GM19468 (cell line): Measurements from ENCODE around the gene PRPF19.
A peak's percentile ranks its signal among the peaks of the same experiment; 100 is the strongest.
"Not testable (repeated sequence)": the region's sequence is repeated elsewhere in the genome, so short reads cannot be mapped to it uniquely, and the experiment has no call there.

Source experiments
- ATAC-seq: cut with Tn5 transposase; IDR thresholded peaks from one replicate; pipeline ENCODE4 v1.9.1; 2021; ENCODE audit warnings: mild to moderate bottlenecking, moderate library complexity, moderate number of reproducible peaks; ENCODE audit not compliant: unreplicated experiment; ENCODE audit errors: extremely low read depth

The PRPF19 gene

GRCh38 chr11:60912223-60912850 lies 6.0 kb upstream of the PRPF19 start:
- ATAC-seq, result no peak

DNA sequence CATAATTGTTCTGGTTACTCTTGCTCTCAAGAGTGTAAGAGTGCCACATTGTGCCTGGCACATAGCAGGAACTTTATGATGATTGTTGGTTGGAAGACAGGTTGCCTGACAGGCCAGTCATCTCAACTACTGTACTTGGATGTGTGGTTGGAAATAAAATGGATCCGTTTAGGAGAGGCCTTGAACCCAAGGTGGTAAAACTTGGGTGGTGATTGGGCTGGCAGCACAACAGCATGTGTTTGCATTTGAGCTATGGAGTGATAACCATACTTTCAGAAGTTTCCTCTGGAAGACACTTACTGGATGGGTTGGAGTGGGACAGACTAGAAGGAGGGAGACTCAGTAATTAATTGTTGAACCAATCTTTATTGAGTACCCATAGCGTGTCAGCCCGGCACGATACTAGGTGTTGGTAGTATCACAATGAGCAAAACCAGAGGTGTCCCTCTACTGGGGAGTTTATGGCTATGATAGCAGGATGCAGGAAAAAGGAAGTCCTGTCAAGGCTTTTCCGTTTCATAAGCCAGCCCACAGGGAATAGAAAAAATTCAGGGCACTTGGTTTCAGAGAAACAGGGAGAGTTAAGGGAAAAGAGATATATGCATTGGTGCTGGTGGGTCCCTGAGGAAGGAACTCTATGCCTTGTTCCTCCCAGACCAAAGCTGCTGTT lies 4.5 kb upstream of the PRPF19 start:
- ATAC-seq, result no peak

- ATAC-seq, result peak; percentile 37
Observed at GRCh38 chr11:60910281-60910687, 3.9 kb upstream of the PRPF19 start.

DNA sequence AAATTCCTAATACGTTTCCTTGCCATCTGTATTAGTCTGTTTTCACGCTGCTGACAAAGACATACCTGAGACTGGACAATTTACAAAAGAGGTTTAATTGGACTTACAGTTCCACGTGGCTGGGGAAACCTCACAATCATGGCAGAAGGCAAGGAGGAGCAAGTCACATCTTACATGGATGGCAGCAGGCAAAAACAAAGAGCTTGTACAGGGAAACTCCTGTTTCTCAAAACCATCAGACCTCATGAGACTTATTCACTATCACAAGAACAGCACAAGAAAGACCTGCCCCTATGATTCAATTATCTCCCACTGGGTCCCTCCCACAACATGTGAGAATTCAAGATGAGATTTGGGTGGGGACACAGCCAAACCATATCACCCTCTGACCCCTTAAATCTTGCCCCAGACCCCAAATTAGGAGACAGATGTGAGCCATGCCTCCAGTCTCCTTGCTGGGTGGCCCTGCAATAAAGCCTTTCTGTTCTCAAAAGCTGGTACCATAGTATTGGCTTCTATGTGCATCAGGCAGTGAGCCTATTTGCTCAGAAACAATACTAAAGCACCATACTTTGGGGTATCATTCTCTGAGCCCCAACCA lies 3.4 kb upstream of the PRPF19 start:
- not testable (repeated sequence) for ATAC-seq

GRCh38 chr11:60908803-60909202 lies 2.4 kb upstream of the PRPF19 start:
- ATAC-seq, result no peak

- no peak for ATAC-seq
Observed at GRCh38 chr11:60905551-60906113, 753 bp downstream of the PRPF19 start.

DNA sequence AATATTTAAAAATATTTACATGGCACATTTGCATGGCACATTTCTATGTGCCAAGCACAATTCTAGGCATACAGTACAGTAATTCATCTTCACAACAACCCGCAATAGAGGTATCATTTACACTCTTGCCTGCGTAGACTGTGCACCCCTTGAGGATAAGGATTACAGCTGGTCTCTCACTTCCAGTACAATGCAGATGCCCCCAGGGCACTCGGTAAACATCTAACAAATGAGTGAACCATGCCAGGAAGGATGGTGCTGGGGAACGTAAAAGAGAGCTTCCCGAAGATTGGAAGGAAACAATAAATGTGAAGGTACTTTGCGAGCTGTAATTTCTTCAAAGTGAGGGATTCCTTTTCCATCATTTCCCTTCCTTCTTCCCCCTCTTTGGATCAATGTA lies 1.3 kb downstream of the PRPF19 start:
- ATAC-seq, result no peak

DNA sequence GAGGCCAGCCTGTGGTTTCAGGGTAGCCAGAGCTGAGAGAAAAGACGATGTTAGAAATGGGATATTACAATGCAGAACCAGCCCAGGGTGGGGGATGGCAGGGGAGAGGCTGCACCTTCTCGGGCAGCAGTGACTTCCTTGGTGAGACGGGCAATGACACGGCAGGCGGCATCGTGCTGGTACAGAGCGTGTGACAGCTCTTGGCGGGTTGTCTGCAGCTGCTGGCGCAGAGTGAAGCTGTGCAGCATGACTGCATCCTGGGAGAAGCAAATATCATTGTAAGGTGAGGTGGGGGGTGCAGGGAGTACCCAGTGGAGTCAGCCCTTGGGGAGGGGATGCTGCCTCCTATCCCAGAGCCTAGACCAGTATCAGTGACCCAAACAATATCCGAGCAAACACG lies 3.8 kb downstream of the PRPF19 start:
- ATAC-seq, result no peak

DNA sequence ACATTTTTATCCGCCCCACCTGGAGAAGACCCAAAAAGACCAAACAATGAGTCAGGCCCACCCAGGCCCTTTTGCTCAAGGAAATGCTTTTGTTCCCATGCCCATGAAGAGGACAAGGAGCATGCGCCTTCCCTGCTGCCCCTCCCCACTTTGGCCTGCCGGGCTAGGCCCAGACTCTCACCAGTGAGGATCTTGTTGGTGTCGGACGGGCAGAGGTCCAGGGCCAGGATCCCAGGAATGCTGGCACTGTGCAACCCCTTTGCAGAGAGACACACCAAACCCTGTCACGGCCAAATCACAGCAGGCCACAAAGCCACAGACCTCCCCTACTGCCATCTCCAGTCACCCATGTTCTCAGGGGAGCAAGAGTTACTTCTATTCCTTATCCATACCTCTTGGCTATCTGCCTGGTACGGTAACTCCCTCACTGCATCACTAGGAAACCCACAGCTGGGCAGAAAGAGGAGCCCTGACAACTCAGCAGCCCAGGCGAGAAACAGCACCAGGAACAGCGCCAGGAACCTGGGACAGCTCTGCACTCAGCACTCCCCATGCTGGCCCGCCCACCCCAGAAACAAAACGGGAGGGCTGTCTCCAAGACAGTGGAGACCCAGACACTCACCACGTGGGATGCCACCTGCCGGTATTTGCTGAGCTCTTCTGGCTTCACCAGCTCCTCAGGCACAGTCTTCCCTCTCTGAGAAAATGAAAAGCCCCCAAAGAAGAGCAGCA lies 5.5 kb downstream of the PRPF19 start:
- ATAC-seq, result no peak

DNA sequence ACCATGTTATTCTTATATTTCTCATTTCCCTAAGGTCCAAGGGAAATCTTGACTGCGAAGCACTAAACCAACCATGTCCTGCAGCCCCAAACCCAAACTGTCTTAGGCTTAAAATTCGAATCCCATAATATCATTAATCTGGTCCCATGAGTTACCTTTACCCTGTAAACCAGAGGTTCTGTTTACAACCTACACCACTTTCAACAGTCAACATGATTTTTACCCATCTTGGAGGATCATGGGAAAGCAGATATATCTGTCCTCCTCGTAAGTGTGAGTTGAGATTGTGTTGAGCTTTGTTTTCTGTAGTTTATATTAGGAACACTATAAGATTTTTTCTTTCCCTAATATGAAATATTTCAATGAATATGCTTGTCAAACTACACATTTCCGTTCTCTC lies 6.4 kb downstream of the PRPF19 start:
- ATAC-seq, result no peak

GRCh38 chr11:60899046-60899936 lies 7.1 kb downstream of the PRPF19 start:
- ATAC-seq, result no peak

- ATAC-seq, result no peak
Observed at GRCh38 chr11:60897496-60897895, 8.9 kb downstream of the PRPF19 start.

DNA sequence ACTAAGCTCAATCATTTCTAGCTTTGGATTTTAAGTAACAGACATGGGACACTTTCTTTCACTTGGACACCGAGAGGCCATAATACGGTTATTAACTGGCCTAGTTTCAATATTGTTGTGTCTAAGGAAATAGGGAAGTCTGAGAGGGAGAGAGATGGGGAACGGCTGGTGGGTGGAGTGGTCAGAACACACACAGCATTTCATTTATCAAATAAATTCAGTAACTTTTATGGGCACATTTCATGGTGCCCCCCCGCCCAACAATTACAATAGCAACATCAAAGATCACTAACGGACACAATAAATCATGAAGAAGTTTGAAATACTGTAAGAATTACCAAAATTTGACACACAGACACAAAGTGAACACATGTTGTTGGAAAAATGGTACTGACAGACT lies 10.7 kb downstream of the PRPF19 start:
- ATAC-seq, result no peak

- ATAC-seq, result no peak
Observed at GRCh38 chr11:60891103-60891741, 15.2 kb downstream of the PRPF19 start.

- no peak for ATAC-seq
Observed at GRCh38 chr11:60890696-60891095, 15.7 kb downstream of the PRPF19 start.

- ATAC-seq, result no peak
Observed at GRCh38 chr11:60889869-60890311, 16.5 kb downstream of the PRPF19 start.

- no peak for ATAC-seq
Observed at GRCh38 chr11:60887556-60887955, 18.8 kb downstream of the PRPF19 start.

DNA sequence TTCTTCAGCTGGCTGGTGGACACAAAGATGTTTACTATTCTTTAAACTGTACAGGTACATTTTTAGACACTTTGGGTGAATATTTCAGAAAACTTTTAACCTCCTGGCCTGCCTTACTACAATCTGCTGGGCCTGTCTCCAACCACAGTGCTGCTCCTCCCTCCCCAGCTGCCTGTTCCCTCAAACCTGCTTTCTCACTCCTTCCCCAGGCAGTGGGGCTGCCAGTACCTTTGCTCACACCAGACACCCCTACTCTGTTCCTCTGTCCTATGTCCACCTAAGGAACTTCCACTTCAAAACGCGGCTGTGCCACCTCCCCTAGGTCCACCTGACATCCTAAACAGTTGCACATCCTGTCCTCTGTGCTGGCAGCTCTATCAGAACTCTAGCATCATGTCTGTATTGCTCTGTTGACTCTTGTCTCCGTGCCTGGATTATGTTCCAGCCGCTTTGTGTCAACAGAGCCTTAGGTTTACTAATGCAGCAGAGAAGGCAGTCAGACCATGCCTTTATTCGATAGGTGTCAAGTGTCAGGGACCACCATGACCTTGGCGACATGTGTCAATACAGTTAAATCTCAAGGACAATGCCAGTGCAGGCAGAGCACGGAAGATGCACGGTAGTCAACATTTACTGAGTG lies 25.6 kb downstream of the PRPF19 start:
- ATAC-seq, result no peak
